Fibroblast of lung (primary cell): ENCODE measurements around the gene CLCNKB. TPM values are rescaled to one million over a fixed set of nuclear protein-coding genes. Genes with fewer than 3 reads are reported as not detected.

Source experiments
- DNase-seq, 2 donors: peaks; one replicate each; pipeline versions ENCODE4 v3.0.0 to v3.0.0-alpha.2; 2010; ENCODE audit warnings: low read depth in 2 of 2
- H2AFZ ChIP-seq: 2 replicates; pipeline ENCODE4 v1.5.1; 2012; ENCODE audit warnings: low read length, control low read depth, inconsistent platforms
- H3K27ac ChIP-seq: 2 replicates; pipeline ENCODE4 v1.5.1; 2011; ENCODE audit warnings: low read length, control low read depth; ENCODE audit not compliant: insufficient read depth
- H3K27me3 ChIP-seq: 2 replicates; pipeline ENCODE4 v1.5.1; 2011; ENCODE audit warnings: mild to moderate bottlenecking, low read length; ENCODE audit not compliant: control insufficient read depth, insufficient read depth
- H3K36me3 ChIP-seq: 2 replicates; pipeline ENCODE4 v1.5.1; 2011; ENCODE audit warnings: low read length; ENCODE audit not compliant: control insufficient read depth, insufficient read depth
- H3K4me1 ChIP-seq: 2 replicates; pipeline ENCODE4 v1.5.1; 2011; ENCODE audit warnings: low read length; ENCODE audit not compliant: control insufficient read depth, insufficient read depth; ENCODE audit errors: extremely low read depth
- H3K4me2 ChIP-seq: 2 replicates; pipeline ENCODE4 v1.5.1; 2011; ENCODE audit warnings: low read length, control low read depth; ENCODE audit not compliant: insufficient read depth; ENCODE audit errors: extremely low read depth
- H3K4me3 ChIP-seq, 4 experiments: fragments of 200-600 bp in 1 of 4; sonication (generic) in 1 of 4; replicated peaks in 1 of 4; 2 replicates each; pipeline ENCODE4 v1.5.1; 2011 to 2016; ENCODE audit warnings: low read length in 4 of 4, low read depth in 3 of 4, mild to moderate bottlenecking in 3 of 4, control low read depth in 2 of 4, inconsistent platforms in 1 of 4, mixed read lengths in 1 of 4; ENCODE audit not compliant: insufficient read depth in 1 of 4; ENCODE audit errors: control extremely low read depth in 1 of 4
- H3K79me2 ChIP-seq: 2 replicates; pipeline ENCODE4 v1.5.1; 2012; ENCODE audit warnings: mild to moderate bottlenecking, low read length, inconsistent platforms; ENCODE audit not compliant: control insufficient read depth, insufficient read depth
- H3K9ac ChIP-seq: 2 replicates; pipeline ENCODE4 v1.5.1; 2011; ENCODE audit warnings: mild to moderate bottlenecking, low read length, control low read depth; ENCODE audit not compliant: insufficient read depth
- H3K9me3 ChIP-seq: 2 replicates; pipeline ENCODE4 v1.5.1; 2012; ENCODE audit warnings: low read depth, low read length; ENCODE audit not compliant: control insufficient read depth, insufficient read depth
- H4K20me1 ChIP-seq: 2 replicates; pipeline ENCODE4 v1.5.1; 2011; ENCODE audit warnings: low read length; ENCODE audit not compliant: control insufficient read depth, insufficient read depth; ENCODE audit errors: extremely low read depth
- CTCF ChIP-seq, 2 donors: IDR thresholded peaks in 1 of 2; conservative IDR thresholded peaks in 1 of 2; 1 replicate in 1 of 2; 2 replicates in 1 of 2; pipeline ENCODE4 v1.5.1; 2011 to 2012; ENCODE audit warnings: low read length in 2 of 2, control low read depth in 1 of 2, inconsistent platforms in 1 of 2, low read depth in 1 of 2, mild to moderate bottlenecking in 1 of 2
- EZH2 ChIP-seq: IDR thresholded peaks from 2 replicates; pipeline ENCODE4 v1.5.1; 2012; ENCODE audit warnings: low read length, control low read depth, mild to moderate bottlenecking; ENCODE audit errors: missing control alignments
- polyA plus RNA-seq, 2 donors: library from polyadenylated mRNA; depleted of rRNA in 1 of 2; stranded (reverse) in 1 of 2; unstranded in 1 of 2; fragments of >200 nt; gene quantifications; 2 replicates each; pipeline ENCODE4 v1.2.1, GENCODE V29; 2011 to 2012; ENCODE audit warnings: missing spikeins in 1 of 2
- total RNA-seq: library from RNA; depleted of rRNA; stranded (reverse); fragments of >200 nt; gene quantifications from 2 replicates; pipeline ENCODE4 v1.2.1, GENCODE V29; 2014

The CLCNKB gene
- total and polyA plus RNA-seq, 2 donors (not counting 1 experiment from before 2014, with no cell fraction given): 0.09 to 0.33 TPM

- no peak overlapping the region for H3K4me2 ChIP-seq
- peaks cover 3% of the 10 kb centered on the region for H3K27me3 ChIP-seq
- no peaks in the 10 kb centered on the region for H4K20me1 ChIP-seq
- no peaks in the 10 kb centered on the region for H3K9me3 ChIP-seq
- H3K4me3 ChIP-seq: no peak overlapping the region
- H3K27ac ChIP-seq: no peak overlapping the region
- H3K79me2 ChIP-seq: no peaks in the 10 kb centered on the region
- no peak for TF ChIP-seq CTCF (conservative IDR thresholded peaks at IDR 0.05 in 1 of 2, IDR thresholded peaks at IDR 0.05 in 1 of 2; ENCODE audit: low read depth in 1 of 2, low read length in 2 of 2)
- no peak for TF ChIP-seq EZH2
- DNase-seq: no peak
- H2AFZ ChIP-seq: no peak overlapping the region
- no peak overlapping the region for H3K9ac ChIP-seq
- H3K36me3 ChIP-seq: no peaks in the 10 kb centered on the region
- H3K4me1 ChIP-seq: no peaks in the 10 kb centered on the region
Observed at GRCh38 chr1:16092923-16093511, 49.4 kb downstream of the CLCNKB start.

GRCh38 chr1:16093611-16094010 is 50.0 kb downstream of the CLCNKB start:
- Histone ChIP-seq H3K27ac (no peak overlapping the region), H4K20me1 (no peaks in the 10 kb centered on the region), H3K4me3 (no peak overlapping the region), H3K27me3 (peaks cover 3% of the 10 kb centered on the region), H3K36me3 (no peaks in the 10 kb centered on the region), H3K79me2 (no peaks in the 10 kb centered on the region), H3K4me2 (no peak overlapping the region), H3K4me1 (no peaks in the 10 kb centered on the region), H3K9ac (no peak overlapping the region), H3K9me3 (no peaks in the 10 kb centered on the region), H2AFZ (no peak overlapping the region)
- no peak for TF ChIP-seq EZH2
- no peak for TF ChIP-seq CTCF (conservative IDR thresholded peaks at IDR 0.05 in 1 of 2, IDR thresholded peaks at IDR 0.05 in 1 of 2; ENCODE audit: low read depth in 1 of 2, low read length in 2 of 2)
- DNase-seq: no peak

- H2AFZ ChIP-seq: no peak overlapping the region
- H3K9ac ChIP-seq: no peak overlapping the region
- TF ChIP-seq EZH2 (no peak), CTCF (conservative IDR thresholded peaks at IDR 0.05 in 1 of 2, IDR thresholded peaks at IDR 0.05 in 1 of 2; ENCODE audit: low read depth in 1 of 2, low read length in 2 of 2) (no peak)
- H4K20me1 ChIP-seq: no peaks in the 10 kb centered on the region
- DNase-seq: no peak
- H3K9me3 ChIP-seq: no peaks in the 10 kb centered on the region
- H3K79me2 ChIP-seq: no peaks in the 10 kb centered on the region
- peaks cover 3% of the 10 kb centered on the region for H3K27me3 ChIP-seq
- H3K4me1 ChIP-seq: no peaks in the 10 kb centered on the region
- no peaks in the 10 kb centered on the region for H3K36me3 ChIP-seq
- no peak overlapping the region for H3K4me2 ChIP-seq
- no peak overlapping the region for H3K4me3 ChIP-seq
- H3K27ac ChIP-seq: no peak overlapping the region
Observed at GRCh38 chr1:16094453-16095158, 51.0 kb downstream of the CLCNKB start.
